ENCODE results near the gene FGF2. TPM values are rescaled to one million over a fixed set of nuclear protein-coding genes. Genes with fewer than 3 reads are reported as not detected.
"Not testable (repeated sequence)": the region's sequence is repeated elsewhere in the genome, so short reads cannot be mapped to it uniquely, and the experiment has no call there.

The FGF2 gene
- total and polyA plus RNA-seq, 8 donors: 0.29 to 47.3 (median 6.4) TPM

DNA sequence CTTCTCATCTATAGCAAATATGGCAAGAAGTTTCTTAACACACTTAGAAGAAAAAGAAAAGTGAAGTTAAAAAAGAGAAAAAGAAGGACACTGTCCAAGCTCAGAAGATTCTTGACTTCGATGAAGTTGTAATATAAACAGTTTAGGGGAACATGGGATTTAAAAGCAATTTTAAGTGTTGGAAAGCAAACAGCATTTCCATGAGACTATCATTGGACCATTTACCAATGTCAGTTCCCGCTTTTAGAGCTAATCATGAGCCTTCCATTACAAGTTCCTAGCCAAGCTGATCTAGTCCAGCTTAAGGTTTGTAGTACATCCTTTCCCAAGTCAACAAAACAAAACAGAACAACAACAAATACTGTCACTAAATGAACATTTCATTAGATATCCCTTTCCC, 45.1 kb upstream of the FGF2 start:
- H3K4me1 ChIP-seq: peaks cover 0 to 25% (median 14%) of the 10 kb centered on the region in 4 donors
- H3K4me3 ChIP-seq: no peak overlapping the region
- no peaks in the 10 kb centered on the region for H3K36me3 ChIP-seq
- intact Hi-C loops (cut with DNase I; ENCODE audit: low total_unique reads): no loop called here
- peak in 1 of 2 donors; percentile 51 for DNase-seq
- WGBS, 5 donors: 61 to 82% (median 71%) methylated on average over 2 of the region's 2 CpGs
- H3K27ac ChIP-seq: peak overlapping the region in 1 of 5 donors; percentile 2
- no peak for TF ChIP-seq POLR2AphosphoS5 (IDR thresholded peaks at IDR 0.05)
- TF ChIP-seq EP300 (IDR thresholded peaks at IDR 0.05): no peak
- TF ChIP-seq, protein P1, sequence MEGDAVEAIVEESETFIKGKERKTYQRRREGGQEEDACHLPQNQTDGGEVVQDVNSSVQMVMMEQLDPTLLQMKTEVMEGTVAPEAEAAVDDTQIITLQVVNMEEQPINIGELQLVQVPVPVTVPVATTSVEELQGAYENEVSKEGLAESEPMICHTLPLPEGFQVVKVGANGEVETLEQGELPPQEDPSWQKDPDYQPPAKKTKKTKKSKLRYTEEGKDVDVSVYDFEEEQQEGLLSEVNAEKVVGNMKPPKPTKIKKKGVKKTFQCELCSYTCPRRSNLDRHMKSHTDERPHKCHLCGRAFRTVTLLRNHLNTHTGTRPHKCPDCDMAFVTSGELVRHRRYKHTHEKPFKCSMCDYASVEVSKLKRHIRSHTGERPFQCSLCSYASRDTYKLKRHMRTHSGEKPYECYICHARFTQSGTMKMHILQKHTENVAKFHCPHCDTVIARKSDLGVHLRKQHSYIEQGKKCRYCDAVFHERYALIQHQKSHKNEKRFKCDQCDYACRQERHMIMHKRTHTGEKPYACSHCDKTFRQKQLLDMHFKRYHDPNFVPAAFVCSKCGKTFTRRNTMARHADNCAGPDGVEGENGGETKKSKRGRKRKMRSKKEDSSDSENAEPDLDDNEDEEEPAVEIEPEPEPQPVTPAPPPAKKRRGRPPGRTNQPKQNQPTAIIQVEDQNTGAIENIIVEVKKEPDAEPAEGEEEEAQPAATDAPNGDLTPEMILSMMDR (IDR thresholded peaks at IDR 0.05): no peak
- no peak for TF ChIP-seq POLR2A (IDR thresholded peaks at IDR 0.05)
- no peaks in the 10 kb centered on the region for H3K9me3 ChIP-seq
- no peaks in the 10 kb centered on the region for H3K27me3 ChIP-seq

DNA sequence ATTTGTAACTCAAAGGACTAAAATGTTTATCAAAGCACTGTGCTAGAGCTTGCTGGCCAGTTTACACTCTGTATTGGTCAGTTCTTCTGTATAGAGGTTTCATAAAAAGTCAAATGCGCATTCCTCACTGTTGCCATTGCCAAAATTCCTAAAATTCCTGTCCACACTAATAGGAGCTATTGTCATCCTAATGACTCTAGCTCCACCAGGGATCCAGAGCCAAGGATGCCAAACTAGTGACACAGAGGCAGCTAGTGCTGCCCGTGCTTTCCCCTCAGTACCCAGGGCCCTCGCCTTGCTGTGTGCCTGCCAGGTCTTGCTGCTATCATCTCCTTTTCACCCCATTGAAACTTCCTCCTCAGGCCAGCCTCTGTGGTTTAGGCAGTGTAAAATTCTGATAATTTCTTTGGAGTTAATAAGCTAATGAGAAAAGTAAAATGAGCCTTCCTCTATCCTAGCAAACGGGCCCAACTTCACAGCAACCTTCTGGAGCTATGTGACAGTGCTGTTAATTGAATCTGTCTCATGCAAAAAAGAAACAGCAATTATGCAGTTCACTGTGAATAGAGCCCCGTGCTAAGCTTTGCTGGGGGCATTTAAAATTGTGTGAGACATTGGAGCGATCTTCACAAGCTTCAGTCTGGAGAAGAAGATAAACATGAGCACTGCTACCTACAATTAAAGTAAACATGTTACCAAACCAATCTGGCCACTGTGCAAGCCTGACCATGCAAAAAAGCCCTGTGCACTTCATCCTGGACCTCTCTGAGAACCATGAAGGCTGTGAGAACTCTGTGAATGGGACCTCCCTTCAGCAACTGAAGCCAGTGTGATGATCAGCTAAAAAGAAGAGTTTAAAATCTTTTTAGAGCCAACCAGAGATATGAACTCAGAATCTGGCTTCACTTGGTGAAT, 43.1 kb upstream of the FGF2 start:
- H3K27ac ChIP-seq: peak overlapping the region in 2 of 5 donors; percentile 25 to 47
- TF ChIP-seq POLR2AphosphoS5 (IDR thresholded peaks at IDR 0.05) (peak in 1 of 3 donors; percentile 63), EP300 (IDR thresholded peaks at IDR 0.05) (no peak), POLR2A (IDR thresholded peaks at IDR 0.05) (no peak)
- TF ChIP-seq, protein P1 (IDR thresholded peaks at IDR 0.05): no peak
- intact Hi-C loops (cut with DNase I; ENCODE audit: low total_unique reads): no loop called here
- H3K4me3 ChIP-seq: no peak overlapping the region
- no peaks in the 10 kb centered on the region for H3K9me3 ChIP-seq
- H3K36me3 ChIP-seq: no peaks in the 10 kb centered on the region
- peak in 1 of 2 donors; percentile 58 for DNase-seq
- WGBS, 5 donors: 26 to 37% (median 35%) methylated on average over 6 of the region's 6 CpGs
- H3K4me1 ChIP-seq: peaks cover 0 to 25% (median 14%) of the 10 kb centered on the region in 4 donors
- H3K27me3 ChIP-seq: no peaks in the 10 kb centered on the region

DNA sequence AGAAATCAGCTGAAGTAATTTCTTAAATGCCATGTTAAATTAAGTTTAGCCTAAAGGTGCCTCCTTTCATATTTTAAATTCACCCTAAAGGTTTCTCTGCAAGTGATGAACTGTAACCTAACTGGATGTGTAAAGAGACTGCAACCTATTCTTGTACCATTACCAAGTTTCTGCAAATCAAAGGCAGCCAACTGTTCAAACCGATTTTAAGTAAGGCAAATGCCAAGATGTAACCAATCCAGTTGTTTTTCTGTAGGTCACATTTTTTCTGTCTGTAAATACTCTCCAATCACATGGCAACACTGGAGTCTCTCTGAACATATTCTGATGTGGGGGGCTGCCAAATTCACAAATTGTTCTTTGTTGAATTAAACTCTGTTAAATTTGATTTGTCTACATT, 42.4 kb upstream of the FGF2 start:
- H3K27ac ChIP-seq: peak overlapping the region in 1 of 5 donors; percentile 25
- WGBS, 5 donors: 8 to 39% (median 28%) methylated on average over 1 of the region's 1 CpG
- no peaks in the 10 kb centered on the region for H3K27me3 ChIP-seq
- intact Hi-C loops (cut with DNase I; ENCODE audit: low total_unique reads): no loop called here
- H3K4me3 ChIP-seq: no peak overlapping the region
- H3K9me3 ChIP-seq: no peaks in the 10 kb centered on the region
- no peak for DNase-seq
- TF ChIP-seq EP300 (IDR thresholded peaks at IDR 0.05) (no peak), POLR2A (IDR thresholded peaks at IDR 0.05) (no peak), POLR2AphosphoS5 (IDR thresholded peaks at IDR 0.05) (no peak)
- TF ChIP-seq, protein P1 (IDR thresholded peaks at IDR 0.05): no peak
- H3K4me1 ChIP-seq: peaks cover 0 to 25% (median 14%) of the 10 kb centered on the region in 4 donors
- H3K36me3 ChIP-seq: no peaks in the 10 kb centered on the region

DNA sequence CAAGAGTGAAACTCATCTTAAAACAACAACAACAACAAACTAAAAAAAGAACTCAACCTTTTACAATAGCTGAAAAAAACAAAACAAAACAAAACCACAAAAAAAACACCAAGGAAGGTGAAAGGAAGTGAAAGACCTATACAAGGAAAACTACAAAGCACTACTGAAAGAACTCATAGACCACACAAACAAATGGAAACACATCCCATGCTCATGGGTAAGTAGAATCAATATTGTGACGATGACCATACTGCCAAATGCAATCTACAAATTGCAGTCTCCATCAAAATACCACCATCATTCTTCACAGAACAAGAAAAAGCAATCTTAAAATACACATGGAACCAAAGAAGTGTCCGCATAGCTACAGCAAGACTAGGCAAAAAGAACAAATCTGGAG, 41.5 kb upstream of the FGF2 start:
- H3K9me3 ChIP-seq: no peaks in the 10 kb centered on the region
- H3K36me3 ChIP-seq: no peaks in the 10 kb centered on the region
- no peak overlapping the region for H3K27ac ChIP-seq
- DNase-seq: no peak
- no peak overlapping the region for H3K4me3 ChIP-seq
- TF ChIP-seq, protein P1 (IDR thresholded peaks at IDR 0.05): no peak
- TF ChIP-seq EP300 (IDR thresholded peaks at IDR 0.05) (no peak), POLR2AphosphoS5 (IDR thresholded peaks at IDR 0.05) (no peak), POLR2A (IDR thresholded peaks at IDR 0.05) (no peak)
- WGBS, 5 donors: 91 to 98% (median 92%) methylated on average over 2 of the region's 2 CpGs
- H3K27me3 ChIP-seq: no peaks in the 10 kb centered on the region
- peaks cover 0 to 25% (median 14%) of the 10 kb centered on the region in 4 donors for H3K4me1 ChIP-seq
- intact Hi-C loops (cut with DNase I; ENCODE audit: low total_unique reads): no loop called here

DNA sequence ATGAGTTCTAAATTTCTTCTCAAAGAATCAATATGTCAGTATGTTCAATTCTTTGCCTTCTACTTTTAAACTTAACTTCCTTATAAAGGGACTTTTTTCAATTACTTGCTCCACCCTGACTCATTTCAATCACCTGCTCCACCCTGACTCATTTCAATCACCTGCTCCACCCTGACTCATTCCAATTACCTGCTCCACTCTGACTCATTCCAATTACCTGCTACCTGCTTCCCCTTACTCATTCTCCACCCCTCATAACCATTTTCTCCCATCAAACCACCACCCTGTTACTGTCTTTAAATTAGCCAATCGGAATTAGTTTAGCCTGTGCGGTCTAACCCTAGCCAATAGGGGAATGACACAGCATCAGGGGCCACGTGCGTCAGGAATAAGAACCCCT, 40.3 kb upstream of the FGF2 start:
- H3K36me3 ChIP-seq; intact Hi-C loops (cut with DNase I; ENCODE audit: low total_unique reads); H3K9me3 ChIP-seq; DNase-seq; H3K4me3 ChIP-seq; H3K27me3 ChIP-seq; H3K27ac ChIP-seq: not testable (repeated sequence)
- 90 to 98% (median 95%) methylated on average over 4 of the region's 4 CpGs for WGBS, 5 donors
- peaks cover 0 to 24% (median 14%) of the 10 kb centered on the region in 4 donors for H3K4me1 ChIP-seq

DNA sequence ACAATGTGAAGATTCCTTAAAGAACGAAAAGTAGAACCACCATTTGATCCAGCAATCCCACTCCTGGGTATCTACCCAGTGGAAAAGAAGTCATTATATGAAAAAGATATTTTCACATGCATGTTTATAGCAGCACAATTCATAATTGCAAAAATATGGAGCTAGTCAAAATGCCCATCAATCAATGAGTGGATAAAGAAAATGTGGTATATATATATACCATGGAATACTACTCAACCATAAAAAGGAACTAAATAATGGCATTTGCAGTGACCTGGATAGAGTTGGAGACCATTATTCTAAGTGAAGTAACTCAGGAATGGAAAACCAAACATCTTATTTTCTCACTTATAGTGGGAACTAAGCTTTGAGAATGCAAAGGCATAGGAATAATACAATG, 39.7 kb upstream of the FGF2 start:
- H3K27ac ChIP-seq; intact Hi-C loops (cut with DNase I; ENCODE audit: low total_unique reads); H3K4me3 ChIP-seq; H3K27me3 ChIP-seq; DNase-seq; H3K36me3 ChIP-seq; H3K9me3 ChIP-seq: not testable (repeated sequence)
- H3K4me1 ChIP-seq: peaks cover 0 to 20% (median 14%) of the 10 kb centered on the region in 4 donors
- 90 to 100% (median 100%) methylated on average over 1 of the region's 1 CpG for WGBS, 5 donors
